Ascending aorta (tissue), 2 donors: ENCODE data around the gene NRP2. TPM values are rescaled to one million over a fixed set of nuclear protein-coding genes. Genes with fewer than 3 reads are reported as not detected.

ENCODE experiments used
- DNase-seq, 2 donors: peaks; one replicate each; pipeline ENCODE4 v3.0.0-alpha.2; 2019; ENCODE audit warnings: low spot score in 2 of 2
- H3K27ac ChIP-seq, 2 donors: fragments of 200-600 bp; sonication (generic); one replicate each; pipeline ENCODE4 v1.5.1; 2016 to 2017; ENCODE audit warnings: mild to moderate bottlenecking in 1 of 2
- H3K27me3 ChIP-seq: fragments of 200-600 bp; sonication (generic); one replicate; pipeline ENCODE4 v1.5.1; 2017
- H3K36me3 ChIP-seq, 2 donors: fragments of 200-600 bp; sonication (generic); one replicate each; pipeline ENCODE4 v1.5.1; 2016
- H3K4me1 ChIP-seq, 2 donors: fragments of 200-600 bp; sonication (generic); one replicate each; pipeline ENCODE4 v1.5.1; 2016 to 2017; ENCODE audit warnings: mild to moderate bottlenecking in 1 of 2
- H3K4me3 ChIP-seq, 2 donors: fragments of 200-600 bp; sonication (generic); one replicate each; pipeline ENCODE4 v1.5.1; 2016 to 2017; ENCODE audit warnings: mild to moderate bottlenecking in 1 of 2
- H3K9me3 ChIP-seq, 2 donors: fragments of 200-600 bp; sonication (generic); one replicate each; pipeline ENCODE4 v1.5.1; 2016
- CTCF ChIP-seq, 3 experiments: fragments of 200-600 bp in 2 of 3; fragments of 450-650 bp in 1 of 3; sonication (generic) in 2 of 3; IDR thresholded peaks; one replicate each; pipeline ENCODE4 v1.5.1; 2016 to 2019; ENCODE audit warnings: antibody characterized with exemption in 3 of 3, mild to moderate bottlenecking in 1 of 3, moderate library complexity in 1 of 3
- intact Hi-C: fragments of 100-400 bp; cut with DNase I; formaldehyde crosslinking; loops from one replicate; pipeline ENCODE4 v1.15.1; 2023
- total RNA-seq: library from RNA; depleted of rRNA; stranded (reverse); fragments of >200 nt; gene quantifications from one replicate; pipeline ENCODE4 v1.1.0, GENCODE V29; 2016

NRP2 gene
- total RNA-seq, 1 donor from 2014 or later = 39.7 TPM

DNA sequence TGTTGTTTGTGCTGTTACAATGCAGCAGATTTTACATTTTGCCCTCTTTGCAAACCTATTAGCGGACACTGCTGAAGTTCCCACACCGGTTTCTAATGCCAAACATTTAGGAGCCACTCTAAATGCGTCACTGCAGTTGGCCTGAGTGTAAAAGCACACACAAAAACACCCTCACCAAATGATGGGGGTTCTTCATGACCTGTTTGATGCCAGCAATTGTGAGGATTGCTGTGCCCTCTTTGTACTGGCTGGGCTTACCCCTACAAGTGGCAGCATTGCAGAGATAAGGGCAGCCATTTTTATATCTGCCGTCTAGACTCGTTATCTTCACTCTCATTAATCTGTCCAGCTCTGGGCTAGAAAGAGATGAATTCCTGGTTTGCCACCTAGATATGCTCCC lies 85.3 kb downstream of the NRP2 start:
- Histone ChIP-seq H3K4me3 (no peak overlapping the region), H3K27ac (no peak overlapping the region), H3K27me3 (no peaks in the 10 kb centered on the region), H3K4me1 (peaks cover 3 to 4% of the 10 kb centered on the region in 2 donors), H3K36me3 (no peaks in the 10 kb centered on the region), H3K9me3 (no peaks in the 10 kb centered on the region)
- DNase-seq = no peak
- TF ChIP-seq CTCF (IDR thresholded peaks at IDR 0.05) = no peak
- intact Hi-C loops = loop anchor here (2.0 to 5.0 kb wide), 3 partner anchors 120 to 180 kb away; no protein-coding TSS in a partner anchor

GRCh38 chr2:205768341-205768740 lies 86.0 kb downstream of the NRP2 start:
- no peak overlapping the region for H3K27ac ChIP-seq

GRCh38 chr2:205768815-205769494 lies 86.7 kb downstream of the NRP2 start:
- Histone ChIP-seq H3K9me3 (no peaks in the 10 kb centered on the region), H3K4me3 (no peak overlapping the region), H3K4me1 (peaks cover 0 to 3% of the 10 kb centered on the region in 2 donors), H3K36me3 (no peaks in the 10 kb centered on the region), H3K27ac (no peak overlapping the region), H3K27me3 (no peaks in the 10 kb centered on the region)
- no peak for TF ChIP-seq CTCF (IDR thresholded peaks at IDR 0.05)
- intact Hi-C loops = loop anchor here (5.0 kb wide), 2 partner anchors 118 to 178 kb away; no protein-coding TSS in a partner anchor
- no peak for DNase-seq

More at GRCh38 chr2:205768341-205768740, 86.0 kb downstream of the NRP2 start:
- H3K4me3 ChIP-seq = no peak overlapping the region
- no peaks in the 10 kb centered on the region for H3K36me3 ChIP-seq
- no peak for DNase-seq
- no peaks in the 10 kb centered on the region for H3K27me3 ChIP-seq
- peaks cover 3 to 4% of the 10 kb centered on the region in 2 donors for H3K4me1 ChIP-seq
- intact Hi-C loops = loop anchor here (5.0 kb wide), 2 partner anchors 119 to 179 kb away; no protein-coding TSS in a partner anchor
- TF ChIP-seq CTCF (IDR thresholded peaks at IDR 0.05) = no peak
- no peaks in the 10 kb centered on the region for H3K9me3 ChIP-seq

GRCh38 chr2:205769495-205769850 lies 87.2 kb downstream of the NRP2 start:
- Histone ChIP-seq H3K27me3 (no peaks in the 10 kb centered on the region), H3K9me3 (no peaks in the 10 kb centered on the region), H3K27ac (no peak overlapping the region), H3K4me3 (no peak overlapping the region), H3K4me1 (peaks cover 0 to 3% of the 10 kb centered on the region in 2 donors), H3K36me3 (no peaks in the 10 kb centered on the region)
- no peak for TF ChIP-seq CTCF (IDR thresholded peaks at IDR 0.05)
- DNase-seq = no peak
- intact Hi-C loops = loop anchor here (5.0 kb wide), 2 partner anchors 118 to 178 kb away; no protein-coding TSS in a partner anchor

DNA sequence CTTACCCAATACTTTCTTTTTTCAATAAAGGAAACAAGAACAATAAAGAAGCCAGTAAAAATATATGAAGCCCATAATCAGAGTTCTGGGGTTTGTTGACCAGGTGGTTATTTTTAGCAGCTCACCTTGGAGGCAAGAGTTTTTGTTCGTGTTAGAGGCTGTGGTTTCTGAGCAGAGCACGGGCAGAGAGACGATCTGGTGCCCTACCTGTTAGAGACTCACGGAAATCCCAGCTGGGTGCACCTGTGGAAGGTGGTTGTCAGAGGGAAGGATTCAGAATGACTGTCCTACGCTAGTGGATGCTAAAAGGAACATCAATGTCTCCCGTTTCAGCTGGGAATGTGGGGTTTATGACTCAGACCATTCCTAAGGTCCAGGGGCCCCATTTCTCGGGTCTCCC lies 87.6 kb downstream of the NRP2 start:
- no peak overlapping the region for H3K27ac ChIP-seq

More for the DNA sequence above, 87.6 kb downstream of the NRP2 start:
- intact Hi-C loops = loop anchor here (5.0 kb wide), 2 partner anchors 117 to 177 kb away; no protein-coding TSS in a partner anchor
- H3K4me3 ChIP-seq = no peak overlapping the region
- no peak for DNase-seq
- no peak for TF ChIP-seq CTCF (IDR thresholded peaks at IDR 0.05)
- H3K27me3 ChIP-seq = no peaks in the 10 kb centered on the region
- H3K9me3 ChIP-seq = no peaks in the 10 kb centered on the region
- no peaks in the 10 kb centered on the region for H3K36me3 ChIP-seq
- peaks cover 0 to 3% of the 10 kb centered on the region in 2 donors for H3K4me1 ChIP-seq
